Stimulated activated CD8-positive, alpha-beta memory T cell treated with anti-CD3 and anti-CD28 coated beads, Interleukin-15, amount 100 ng/mL, for 48 hours (primary cell): ENCODE measurements around the gene ABT1.

Experiments
- DNase-seq, 2 donors: peaks; one replicate each; pipeline ENCODE4 v3.0.0-alpha.2; 2020; ENCODE audit warnings: low read depth in 2 of 2

Gene ABT1

GRCh38 chr6:26604797-26605196 lies 8.0 kb downstream of the ABT1 start:
- no peak for DNase-seq

- peak in 1 of 2 donors; percentile 25 for DNase-seq
These were observed 10.9 kb downstream of the ABT1 start for GRCh38 chr6:26607434-26608230.

GRCh38 chr6:26609463-26609862 lies 12.7 kb downstream of the ABT1 start:
- no peak for DNase-seq

- no peak for DNase-seq
These were observed 14.8 kb downstream of the ABT1 start for GRCh38 chr6:26611599-26611998.

GRCh38 chr6:26613201-26613600 lies 16.4 kb downstream of the ABT1 start:
- DNase-seq = no peak

GRCh38 chr6:26613689-26614683 lies 17.2 kb downstream of the ABT1 start:
- DNase-seq = no peak

GRCh38 chr6:26623339-26623859 lies 26.6 kb downstream of the ABT1 start:
- no peak for DNase-seq

GRCh38 chr6:26624557-26624956 lies 27.8 kb downstream of the ABT1 start:
- no peak for DNase-seq

GRCh38 chr6:26627843-26628242 lies 31.1 kb downstream of the ABT1 start:
- DNase-seq = no peak

GRCh38 chr6:26629359-26629758 lies 32.6 kb downstream of the ABT1 start:
- no peak for DNase-seq

- no peak for DNase-seq
These were observed 44.1 kb downstream of the ABT1 start for GRCh38 chr6:26640806-26641205.

- no peak for DNase-seq
These were observed 49.3 kb downstream of the ABT1 start for GRCh38 chr6:26646074-26646473.
